CD4-positive, alpha-beta T cell (primary cell): ENCODE measurements around the gene IFTAP. TPM values are rescaled to one million over a fixed set of nuclear protein-coding genes. Genes with fewer than 3 reads are reported as not detected.

Experiments
- ATAC-seq: fragments of 200-7000 bp; cut with Tn5 transposase; one replicate; pipeline ENCODE4 v1.10.0; 2022; ENCODE audit warnings: mild to moderate bottlenecking; ENCODE audit not compliant: poor library complexity
- CTCF ChIA-PET: fragments of 350-600 bp; sonication (Branson Sonifier 250); formaldehyde crosslinking; loops from one replicate; lab custom pipeline; 2021; ENCODE audit warnings: antibody characterized with exemption, inconsistent platforms; lab: Charles Lee
- POLR2A ChIA-PET: fragments of 350-600 bp; sonication (Branson Sonifier 250); formaldehyde crosslinking; loops from one replicate; lab custom pipeline; 2021; ENCODE audit warnings: antibody characterized with exemption, inconsistent platforms; lab: Charles Lee
- DNase-seq, 14 experiments: peaks; one replicate each; pipeline ENCODE4 v3.0.0-alpha.2; 2013 to 2020; ENCODE audit warnings: mixed read lengths in 2 of 14
- H3K27ac ChIP-seq, 2 donors: one replicate each; pipeline versions ENCODE4 v1.5.1 to v1.7.0; 2013; ENCODE audit warnings: low read length in 2 of 2, low read depth in 1 of 2, mild to moderate bottlenecking in 1 of 2
- H3K27me3 ChIP-seq, 2 experiments: 1 replicate in 1 of 2; 2 replicates in 1 of 2; pipeline versions ENCODE4 v1.6.1 to v1.7.0; 2013; ENCODE audit warnings: low read length in 2 of 2, control low read depth in 1 of 2, mild to moderate bottlenecking in 1 of 2, moderate library complexity in 1 of 2; ENCODE audit not compliant: insufficient read depth in 2 of 2, control insufficient read depth in 1 of 2
- H3K36me3 ChIP-seq: one replicate; pipeline ENCODE4 v1.6.1; 2013; ENCODE audit warnings: low read length, control low read depth; ENCODE audit not compliant: insufficient read depth
- H3K4me1 ChIP-seq: one replicate; pipeline ENCODE4 v1.6.1; 2013; ENCODE audit warnings: low read length, control low read depth; ENCODE audit not compliant: insufficient read depth
- H3K4me3 ChIP-seq: one replicate; pipeline ENCODE4 v1.5.1; 2013; ENCODE audit warnings: mild to moderate bottlenecking, low read length, moderate library complexity
- H3K9me3 ChIP-seq, 2 experiments: 1 replicate in 1 of 2; 2 replicates in 1 of 2; pipeline versions ENCODE4 v1.6.1 to v1.7.0; 2013; ENCODE audit warnings: low read length in 2 of 2, mild to moderate bottlenecking in 2 of 2, control low read depth in 1 of 2, moderate library complexity in 1 of 2; ENCODE audit not compliant: control insufficient read depth in 1 of 2, insufficient read depth in 1 of 2
- H3K27ac Mint-ChIP-seq: one replicate; pipeline ENCODE4 v1.8.0; 2020; ENCODE audit warnings: mixed read lengths
- H3K27me3 Mint-ChIP-seq: one replicate; pipeline ENCODE4 v1.8.0; 2021; ENCODE audit warnings: mixed read lengths
- H3K36me3 Mint-ChIP-seq: one replicate; pipeline ENCODE4 v1.8.0; 2021; ENCODE audit warnings: low read depth, mixed read lengths
- H3K4me1 Mint-ChIP-seq: one replicate; pipeline ENCODE4 v1.8.0; 2021; ENCODE audit warnings: low read depth, mixed read lengths
- H3K4me3 Mint-ChIP-seq: one replicate; pipeline ENCODE4 v1.8.0; 2020; ENCODE audit warnings: mild to moderate bottlenecking, mixed read lengths
- H3K9me3 Mint-ChIP-seq: one replicate; pipeline ENCODE4 v1.8.0; 2020; ENCODE audit warnings: mixed read lengths
- intact Hi-C, 2 experiments: fragments of 100-400 bp; cut with DNase I in 1 of 2; cut with micrococcal nuclease in 1 of 2; formaldehyde crosslinking; loops; one replicate each; pipeline versions ENCODE4 v1.15.1 to v1.9.0; 2023 to 2025; cut with DNase I, micrococcal nuclease
- total RNA-seq, 174 experiments: library from RNA in 2 of 174; stranded (reverse) in 2 of 174; gene quantifications; one replicate each; pipeline ENCODE4 v1.2.3 and lab custom pipeline; 2021 to 2026
- TF ChIP-seq, protein P1 (sequence below): fragments of 200-600 bp; IDR thresholded peaks from one replicate; pipeline ENCODE4 v1.8.0; 2022; ENCODE audit warnings: antibody characterized with exemption, mild to moderate bottlenecking

The IFTAP gene
- total RNA-seq, 2 experiments from 2014 or later: 1.7 to 1.9 TPM

DNA sequence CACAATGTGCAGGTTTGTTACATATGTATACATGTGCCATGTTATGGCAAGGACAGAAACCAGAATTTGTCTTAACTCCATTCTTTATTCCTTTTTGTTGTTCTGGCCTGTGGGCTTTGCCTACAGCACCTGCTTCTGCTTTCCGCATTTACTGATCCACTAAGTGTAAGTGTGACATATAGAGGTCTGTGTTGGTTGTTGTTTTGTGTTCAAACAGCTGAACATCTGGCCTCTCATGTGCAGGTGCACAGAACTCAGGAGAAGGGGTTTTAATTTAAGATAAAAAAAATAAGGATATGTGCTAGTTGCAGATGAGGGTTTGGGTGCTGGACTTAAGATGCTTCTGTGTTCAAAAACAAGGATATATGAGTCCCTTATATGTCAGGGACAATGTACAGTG lies 89.5 kb downstream of the IFTAP start:
- CTCF ChIA-PET: no interaction called here
- no peak overlapping the region for H3K4me3 ChIP-seq
- H3K27me3 ChIP-seq: peaks cover 6 to 16% of the 10 kb centered on the region in 2 experiments
- peaks cover 6% of the 10 kb centered on the region for H3K4me1 ChIP-seq
- DNase-seq (no peak), ATAC-seq (no peak)
- H3K9me3 ChIP-seq: peaks cover 0 to 3% of the 10 kb centered on the region in 2 experiments
- Mint-ChIP-seq H3K36me3 (no peaks in the 10 kb centered on the region), H3K27ac (no peak overlapping the region), H3K27me3 (peaks cover 67% of the 10 kb centered on the region), H3K9me3 (no peaks in the 10 kb centered on the region), H3K4me3 (no peak overlapping the region), H3K4me1 (peaks cover 18% of the 10 kb centered on the region)
- no peaks in the 10 kb centered on the region for H3K36me3 ChIP-seq
- POLR2A ChIA-PET: no interaction called here
- TF ChIP-seq, protein P1, sequence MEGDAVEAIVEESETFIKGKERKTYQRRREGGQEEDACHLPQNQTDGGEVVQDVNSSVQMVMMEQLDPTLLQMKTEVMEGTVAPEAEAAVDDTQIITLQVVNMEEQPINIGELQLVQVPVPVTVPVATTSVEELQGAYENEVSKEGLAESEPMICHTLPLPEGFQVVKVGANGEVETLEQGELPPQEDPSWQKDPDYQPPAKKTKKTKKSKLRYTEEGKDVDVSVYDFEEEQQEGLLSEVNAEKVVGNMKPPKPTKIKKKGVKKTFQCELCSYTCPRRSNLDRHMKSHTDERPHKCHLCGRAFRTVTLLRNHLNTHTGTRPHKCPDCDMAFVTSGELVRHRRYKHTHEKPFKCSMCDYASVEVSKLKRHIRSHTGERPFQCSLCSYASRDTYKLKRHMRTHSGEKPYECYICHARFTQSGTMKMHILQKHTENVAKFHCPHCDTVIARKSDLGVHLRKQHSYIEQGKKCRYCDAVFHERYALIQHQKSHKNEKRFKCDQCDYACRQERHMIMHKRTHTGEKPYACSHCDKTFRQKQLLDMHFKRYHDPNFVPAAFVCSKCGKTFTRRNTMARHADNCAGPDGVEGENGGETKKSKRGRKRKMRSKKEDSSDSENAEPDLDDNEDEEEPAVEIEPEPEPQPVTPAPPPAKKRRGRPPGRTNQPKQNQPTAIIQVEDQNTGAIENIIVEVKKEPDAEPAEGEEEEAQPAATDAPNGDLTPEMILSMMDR: no peak
- H3K27ac ChIP-seq: no peak overlapping the region
- intact Hi-C loops: no loop called here

DNA sequence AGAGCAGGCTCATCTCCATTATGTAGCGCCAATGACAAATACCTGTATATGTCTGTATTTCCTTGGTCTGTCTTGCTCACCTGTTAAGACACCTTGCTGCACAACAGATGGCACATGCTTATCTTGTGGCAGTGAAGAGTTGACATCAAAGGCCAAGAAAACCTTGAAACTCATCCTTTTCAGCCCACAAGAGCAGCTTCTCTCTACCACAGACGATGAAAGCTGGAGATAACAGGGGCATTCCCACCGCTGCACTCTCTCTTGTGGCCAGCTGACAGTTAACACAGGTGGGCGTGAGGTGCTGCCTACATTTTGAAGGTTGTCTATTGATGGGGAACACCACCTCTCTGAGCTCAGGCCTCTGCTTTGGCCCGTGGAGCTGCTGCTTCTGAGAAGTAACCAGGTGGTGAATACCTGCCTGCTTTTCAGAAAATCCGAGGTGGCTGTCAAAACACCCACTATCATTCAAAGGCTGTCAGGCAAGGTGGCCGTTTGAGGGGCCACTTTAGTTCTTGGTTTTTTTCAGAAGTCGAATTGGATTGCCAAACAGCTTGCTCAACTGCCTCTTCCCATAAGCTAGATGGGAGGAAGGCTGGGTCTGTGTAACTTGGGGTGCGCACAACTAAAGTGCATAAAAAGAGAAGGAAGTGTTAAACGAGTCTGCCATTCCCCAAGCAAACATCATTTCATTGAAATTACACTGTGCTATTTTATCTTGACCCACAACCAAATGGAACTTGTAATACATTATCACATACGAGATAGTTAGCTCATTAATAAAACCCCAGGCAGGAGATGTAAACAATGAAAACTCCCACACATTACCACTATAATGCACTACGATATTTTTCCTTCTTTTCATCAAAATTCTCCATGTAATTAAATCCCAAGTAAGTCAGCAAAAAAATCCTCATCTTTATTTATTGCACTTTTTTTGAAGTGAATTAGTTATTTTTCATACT lies 90.8 kb downstream of the IFTAP start:
- intact Hi-C loops: no loop called here
- Mint-ChIP-seq H3K9me3 (no peaks in the 10 kb centered on the region), H3K36me3 (no peaks in the 10 kb centered on the region), H3K27me3 (peaks cover 73% of the 10 kb centered on the region), H3K27ac (no peak overlapping the region), H3K4me1 (peaks cover 18% of the 10 kb centered on the region), H3K4me3 (no peak overlapping the region)
- CTCF ChIA-PET: no interaction called here
- Histone ChIP-seq H3K4me1 (peaks cover 6% of the 10 kb centered on the region), H3K27ac (no peak overlapping the region), H3K36me3 (no peaks in the 10 kb centered on the region), H3K9me3 (peaks cover 0 to 3% of the 10 kb centered on the region in 2 experiments), H3K4me3 (no peak overlapping the region), H3K27me3 (peaks cover 15 to 16% of the 10 kb centered on the region in 2 experiments)
- TF ChIP-seq, protein P1: no peak
- POLR2A ChIA-PET: no interaction called here
- ATAC-seq (peak; percentile 77), DNase-seq (peak in 8 of 14 experiments; percentile 1 to 70 (median 21))

DNA sequence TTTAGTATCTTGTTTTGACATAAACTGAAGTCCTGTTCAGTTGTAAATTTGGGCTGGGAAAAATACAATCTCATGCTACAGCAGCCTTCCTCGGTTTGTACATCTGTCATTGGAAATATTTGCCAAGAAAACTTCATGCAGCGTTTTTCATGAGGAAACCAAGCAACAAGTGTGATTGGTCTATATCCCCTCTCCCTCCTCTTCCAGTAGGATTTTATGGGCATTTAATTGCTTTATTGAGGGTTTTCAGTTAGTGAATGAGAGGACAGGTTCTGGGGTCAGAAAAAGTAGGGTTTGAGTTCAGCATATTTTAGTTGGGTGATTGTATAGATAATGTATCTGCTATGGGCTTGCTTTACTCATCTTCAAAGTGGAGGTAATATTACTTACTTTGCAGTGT lies 93.8 kb downstream of the IFTAP start:
- intact Hi-C loops: no loop called here
- DNase-seq (no peak), ATAC-seq (no peak)
- Mint-ChIP-seq H3K27ac (no peak overlapping the region), H3K27me3 (peaks cover 75% of the 10 kb centered on the region), H3K4me3 (no peak overlapping the region), H3K4me1 (peaks cover 18% of the 10 kb centered on the region), H3K9me3 (no peaks in the 10 kb centered on the region), H3K36me3 (no peaks in the 10 kb centered on the region)
- ChIA-PET CTCF (no interaction called here), POLR2A (no interaction called here)
- Histone ChIP-seq H3K4me1 (peaks cover 6% of the 10 kb centered on the region), H3K27me3 (peaks cover 15 to 18% of the 10 kb centered on the region in 2 experiments), H3K36me3 (no peaks in the 10 kb centered on the region), H3K4me3 (no peak overlapping the region), H3K27ac (no peak overlapping the region), H3K9me3 (peaks cover 0 to 3% of the 10 kb centered on the region in 2 experiments)
- TF ChIP-seq, protein P1: no peak
